ENCODE measurements around the gene CAMK4.

GRCh38 chr5:111447099-111447498 lies 222.9 kb downstream of the CAMK4 start:
- TF ChIP-seq TAF1 (IDR thresholded peaks at IDR 0.05; ENCODE audit: low read depth, low read length) (no peak), POLR2AphosphoS5 (IDR thresholded peaks at IDR 0.05; ENCODE audit: low read depth, low read length) (no peak), POLR2A (IDR thresholded peaks at IDR 0.05; ENCODE audit: low read depth, low read length) (no peak), SPI1 (IDR thresholded peaks at IDR 0.05; ENCODE audit: low read depth, low read length) (no peak), PAX5 (IDR thresholded peaks at IDR 0.05; ENCODE audit: insufficient read depth, low read length, severe bottlenecking) (no peak), POU2F2 (IDR thresholded peaks at IDR 0.05; ENCODE audit: low read depth, low read length) (no peak)

Measured in GM12891 (cell line).